Activated T-cell treated with anti-CD3 and anti-CD28 coated beads for 1 hour (primary cell): ENCODE measurements around the gene S1PR3.

Experiments
- DNase-seq: peaks from one replicate; pipeline ENCODE4 v3.0.0-alpha.2; 2020; ENCODE audit warnings: low read depth

The S1PR3 gene

DNA sequence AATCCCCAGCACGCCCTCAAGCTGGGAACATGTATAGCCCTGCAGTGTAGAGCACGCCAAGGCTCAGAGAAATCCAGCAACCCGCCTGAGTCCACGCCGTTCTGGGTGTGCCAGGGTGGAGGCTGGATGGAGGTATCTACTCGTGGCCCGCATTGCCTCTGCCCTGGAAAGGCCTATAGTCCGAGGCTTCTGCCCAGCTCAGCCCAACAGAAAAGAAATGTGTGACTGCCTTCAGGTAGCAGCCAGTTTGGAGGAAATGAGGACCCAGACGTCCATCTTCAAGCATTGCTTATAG, 18.2 kb downstream of the S1PR3 start:
- no peak for DNase-seq

GRCh38 chr9:89010056-89010455, 18.8 kb downstream of the S1PR3 start:
- DNase-seq: no peak

- DNase-seq: no peak
These were observed 19.4 kb downstream of the S1PR3 start for GRCh38 chr9:89010526-89011111.

DNA sequence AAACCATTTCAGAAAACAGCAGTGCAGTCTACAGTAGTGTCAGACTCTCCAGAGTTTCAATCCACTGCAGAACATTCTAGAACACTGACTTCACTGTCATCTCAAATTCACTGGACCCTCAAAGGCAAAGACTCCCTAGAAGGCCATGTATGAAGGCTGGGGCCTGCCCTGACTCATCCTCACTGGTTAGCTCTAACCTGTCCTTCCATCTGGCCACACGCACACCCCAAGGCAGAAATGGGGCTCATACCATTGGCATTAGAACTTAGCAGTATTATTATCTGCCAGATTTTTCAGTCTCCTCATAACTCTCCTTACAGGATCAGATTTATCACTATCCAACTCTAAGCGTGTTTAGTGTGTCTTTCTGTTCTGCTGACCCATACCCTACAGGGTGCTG, 20.4 kb downstream of the S1PR3 start:
- DNase-seq: no peak

GRCh38 chr9:89012294-89013042, 21.2 kb downstream of the S1PR3 start:
- no peak for DNase-seq

GRCh38 chr9:89013660-89014059, 22.4 kb downstream of the S1PR3 start:
- DNase-seq: no peak

GRCh38 chr9:89014153-89014552, 22.9 kb downstream of the S1PR3 start:
- DNase-seq: no peak

GRCh38 chr9:89015336-89015735, 24.1 kb downstream of the S1PR3 start:
- DNase-seq: no peak

- no peak for DNase-seq
These were observed 29.5 kb downstream of the S1PR3 start for GRCh38 chr9:89020754-89021153.

DNA sequence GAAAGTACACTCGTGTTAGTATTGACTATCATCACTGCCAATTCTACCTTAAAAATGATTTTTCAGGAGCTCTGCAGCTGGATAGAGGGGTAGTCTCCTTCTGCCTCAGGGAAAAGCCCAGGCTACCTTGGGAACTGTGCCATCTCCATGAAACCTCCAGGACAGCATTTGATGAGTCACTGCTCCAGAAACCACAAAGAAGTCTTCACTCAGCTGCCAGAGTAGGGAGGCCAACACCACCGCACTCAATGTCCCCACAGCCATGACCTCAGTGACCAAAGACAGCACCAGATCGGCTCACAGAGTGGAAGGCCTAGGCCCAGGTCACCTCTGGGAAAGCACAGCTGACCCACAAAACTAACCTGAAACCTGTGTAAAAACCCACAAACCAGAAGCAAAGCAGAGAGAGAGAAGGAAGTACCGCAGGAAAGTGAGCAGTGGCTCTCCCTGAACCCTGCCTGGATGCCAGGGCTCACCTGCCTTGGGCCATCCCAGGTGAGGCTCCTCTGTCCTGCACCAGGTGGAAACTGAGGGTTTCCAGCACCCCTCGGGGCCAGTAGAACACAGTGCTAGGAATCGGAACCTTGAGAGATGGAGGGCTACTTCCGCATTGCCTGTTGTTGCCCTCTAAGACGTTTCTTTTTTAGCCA, 30.0 kb downstream of the S1PR3 start:
- no peak for DNase-seq

DNA sequence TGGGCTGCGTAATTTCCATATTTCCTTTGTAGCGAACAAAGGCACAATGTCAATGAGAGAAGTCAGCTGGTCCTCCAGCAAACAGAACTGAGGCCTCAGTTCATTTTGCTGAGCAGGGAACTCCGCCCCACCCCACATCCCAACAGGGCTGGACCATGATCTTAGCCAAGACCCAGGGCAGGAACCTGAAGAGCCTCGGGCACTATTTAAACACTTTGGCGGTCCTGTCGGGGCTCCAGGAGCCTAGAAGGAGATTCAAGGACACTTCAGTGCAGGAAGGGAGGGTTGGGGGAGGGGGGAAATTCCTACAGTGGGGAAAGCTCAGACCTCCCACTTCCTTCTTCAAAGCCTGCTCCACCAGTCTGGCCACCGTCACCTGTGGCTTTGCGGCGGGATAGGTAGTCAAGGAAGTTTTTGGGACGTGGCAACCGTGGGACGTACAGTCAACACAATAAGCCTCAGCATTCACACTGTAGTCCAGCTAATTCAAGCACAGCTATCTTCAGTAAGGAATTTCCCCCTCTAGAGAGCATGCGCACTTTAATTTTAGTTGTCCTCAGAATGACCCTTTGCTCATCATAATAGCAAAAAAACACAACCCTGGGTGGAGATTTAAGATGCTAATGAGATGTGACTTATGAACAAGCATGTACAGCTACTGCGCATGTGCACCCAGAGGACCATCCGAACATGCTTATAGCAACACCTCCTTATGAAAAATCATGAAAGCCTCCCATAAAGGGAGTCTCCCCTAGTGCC, 30.9 kb downstream of the S1PR3 start:
- no peak for DNase-seq

GRCh38 chr9:89022902-89023301, 31.6 kb downstream of the S1PR3 start:
- no peak for DNase-seq

- no peak for DNase-seq
These were observed 32.5 kb downstream of the S1PR3 start for GRCh38 chr9:89023740-89024139.

GRCh38 chr9:89024727-89025126, 33.5 kb downstream of the S1PR3 start:
- DNase-seq: no peak

GRCh38 chr9:89025553-89025952, 34.3 kb downstream of the S1PR3 start:
- no peak for DNase-seq

DNA sequence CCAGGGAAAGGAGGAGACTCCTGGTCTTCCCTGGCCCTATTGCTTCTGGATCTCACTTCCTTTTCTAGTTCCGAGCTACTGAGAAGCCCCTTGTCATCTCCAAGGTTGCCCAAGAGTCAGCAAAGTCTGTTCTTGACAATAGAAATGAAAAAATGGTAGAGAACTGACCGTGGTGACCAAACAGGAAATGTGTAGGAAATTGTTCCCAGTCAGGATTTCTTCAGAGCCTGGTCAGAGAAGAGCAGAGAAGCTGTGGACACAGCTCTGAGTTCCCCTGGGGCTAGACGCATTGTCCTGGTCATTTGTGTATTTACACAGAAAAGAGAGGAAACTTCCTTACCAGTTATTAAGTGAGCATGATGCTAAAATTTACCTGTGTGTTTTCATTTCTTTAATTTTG, 35.6 kb downstream of the S1PR3 start:
- DNase-seq: no peak

GRCh38 chr9:89029788-89030187, 38.5 kb downstream of the S1PR3 start:
- no peak for DNase-seq

DNA sequence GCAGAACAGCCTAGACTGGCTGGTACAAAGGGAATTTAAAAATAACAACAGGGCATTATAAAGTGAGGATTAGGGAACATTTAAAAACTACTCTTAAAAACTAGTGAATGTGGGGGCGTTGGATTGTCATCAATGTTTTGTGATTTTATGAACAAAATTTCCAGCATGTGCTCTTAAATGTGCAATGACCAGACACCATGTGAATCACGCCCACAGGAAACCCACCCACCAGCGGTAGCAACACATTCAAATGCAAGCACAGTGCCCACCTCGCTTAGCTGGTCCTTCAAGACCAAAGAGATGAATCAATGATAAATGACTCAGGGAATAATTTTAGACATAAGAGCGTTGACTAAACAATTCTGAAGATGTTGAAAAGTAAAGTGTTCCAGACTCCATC, 40.9 kb downstream of the S1PR3 start:
- DNase-seq: no peak

GRCh38 chr9:89032661-89033060, 41.4 kb downstream of the S1PR3 start:
- DNase-seq: no peak

- DNase-seq: no peak
These were observed 45.1 kb downstream of the S1PR3 start for GRCh38 chr9:89036383-89036782.

- DNase-seq: no peak
These were observed 45.6 kb downstream of the S1PR3 start for GRCh38 chr9:89036891-89037290.

- no peak for DNase-seq
These were observed 46.1 kb downstream of the S1PR3 start for GRCh38 chr9:89037346-89037745.

GRCh38 chr9:89037891-89038290, 46.6 kb downstream of the S1PR3 start:
- no peak for DNase-seq
